ENCODE data around the gene INPP5A.
"Not testable (repeated sequence)": the region's sequence is repeated elsewhere in the genome, so short reads cannot be mapped to it uniquely, and the experiment has no call there.

The INPP5A gene, protein sequence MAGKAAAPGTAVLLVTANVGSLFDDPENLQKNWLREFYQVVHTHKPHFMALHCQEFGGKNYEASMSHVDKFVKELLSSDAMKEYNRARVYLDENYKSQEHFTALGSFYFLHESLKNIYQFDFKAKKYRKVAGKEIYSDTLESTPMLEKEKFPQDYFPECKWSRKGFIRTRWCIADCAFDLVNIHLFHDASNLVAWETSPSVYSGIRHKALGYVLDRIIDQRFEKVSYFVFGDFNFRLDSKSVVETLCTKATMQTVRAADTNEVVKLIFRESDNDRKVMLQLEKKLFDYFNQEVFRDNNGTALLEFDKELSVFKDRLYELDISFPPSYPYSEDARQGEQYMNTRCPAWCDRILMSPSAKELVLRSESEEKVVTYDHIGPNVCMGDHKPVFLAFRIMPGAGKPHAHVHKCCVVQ

DNA sequence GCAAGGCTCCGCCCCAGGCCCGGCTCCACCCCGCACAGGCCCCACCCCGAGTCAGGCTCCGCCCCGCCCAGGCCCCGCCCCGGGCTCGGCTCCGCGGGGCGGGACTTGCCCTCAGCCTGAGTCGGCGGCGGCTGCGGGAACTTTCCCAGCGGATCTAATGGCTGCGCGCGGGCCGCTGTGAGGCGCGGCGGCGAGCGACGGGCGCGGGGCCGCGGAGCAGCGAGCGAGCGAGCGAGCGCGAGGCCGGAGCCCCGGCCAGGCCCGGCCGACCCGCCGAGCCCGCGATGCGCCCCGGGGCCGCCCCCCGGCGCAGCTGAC lies at the start of gene INPP5A:
Gene INPP5A (plus strand): TSS at position 104 of the 318 bp plus-strand sequence. CDS start 310 bp downstream, outside the sequence.
- DNase-seq (ENCODE audit: low read depth): no peak

DNA sequence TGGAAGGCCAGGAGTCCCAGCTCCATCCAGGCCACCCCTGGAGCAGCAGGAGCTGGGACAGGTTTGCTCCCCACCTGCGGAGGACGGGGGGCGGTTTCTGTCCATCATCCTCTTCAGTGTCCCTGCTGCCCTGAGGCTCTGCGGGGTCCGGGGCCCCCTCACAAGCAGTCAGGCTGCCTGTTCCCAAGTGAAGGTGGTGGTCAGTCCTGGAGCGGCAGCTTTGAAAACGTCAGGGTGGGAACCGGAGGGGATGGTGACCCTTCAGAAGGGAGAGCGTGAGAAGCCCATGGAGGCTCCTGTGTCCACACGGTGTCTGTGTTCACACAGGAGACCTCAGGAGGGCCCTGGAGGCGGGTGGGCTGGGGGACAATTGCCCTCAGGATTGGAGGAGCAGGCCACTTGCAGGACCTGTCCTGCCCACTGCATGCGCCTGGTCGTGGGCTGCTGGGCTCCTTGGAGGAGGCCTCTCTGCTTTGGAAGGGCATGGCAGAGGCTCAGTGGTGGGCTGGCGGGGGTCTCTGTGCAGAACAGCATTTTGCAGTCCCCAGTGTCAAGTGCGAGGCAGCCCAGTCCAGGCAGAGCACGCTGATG lies 49.3 kb upstream of the INPP5A start:
- DNase-seq (ENCODE audit: low read depth): no peak

DNA sequence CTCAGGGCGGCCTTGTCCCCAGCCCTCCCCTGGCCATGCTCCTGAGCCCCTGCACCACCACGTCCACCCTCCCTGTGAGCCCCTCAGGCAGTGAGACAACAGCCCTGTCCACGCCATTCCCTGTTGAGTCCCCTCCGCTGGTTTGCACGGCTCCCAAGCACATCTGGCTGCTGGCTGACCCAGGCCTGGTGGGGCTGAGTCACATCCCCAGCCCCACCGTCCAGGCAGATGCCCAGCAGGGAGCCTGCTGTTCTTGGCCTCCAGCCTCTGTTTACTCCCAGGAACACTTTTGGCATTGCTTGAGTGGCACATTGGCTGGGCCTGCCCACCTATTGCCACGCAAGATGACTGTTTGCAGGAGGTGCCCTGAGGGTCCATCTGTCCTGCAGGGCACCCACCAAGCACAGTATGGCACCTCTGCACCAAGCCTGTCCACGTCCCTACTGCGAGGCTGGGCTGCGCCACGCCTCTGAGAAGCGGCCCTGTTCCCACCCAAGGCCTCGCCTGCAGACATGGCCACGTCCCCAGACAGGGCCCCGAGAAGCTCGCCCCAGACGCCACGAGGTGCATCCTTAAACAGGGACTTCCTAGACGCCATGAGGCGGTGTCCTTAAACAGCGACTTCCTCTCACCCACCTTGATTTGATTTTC lies 48.4 kb upstream of the INPP5A start:
- DNase-seq (ENCODE audit: low read depth): no peak

GRCh38 chr10:132489704-132490534 lies 47.7 kb upstream of the INPP5A start:
- DNase-seq (ENCODE audit: low read depth): no peak

DNA sequence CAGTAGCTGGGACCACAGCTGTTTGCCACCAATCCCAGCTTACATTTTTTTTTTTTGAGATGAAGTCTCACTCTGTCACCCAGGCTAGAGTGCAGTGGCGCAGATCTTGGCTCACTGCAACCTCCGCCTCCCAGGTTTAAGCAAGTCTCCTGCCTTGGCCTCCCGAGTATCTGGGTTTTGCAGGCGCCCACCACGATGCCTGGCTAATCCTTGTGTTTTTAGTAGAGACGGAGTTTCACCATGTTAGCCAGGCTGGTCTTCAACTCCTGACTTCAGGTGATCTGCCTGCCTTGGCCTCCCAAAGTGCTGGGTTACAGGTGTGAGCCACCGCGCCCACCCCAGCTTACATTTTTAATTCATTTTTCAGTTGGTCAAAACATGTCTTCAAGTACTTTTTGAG lies 46.1 kb upstream of the INPP5A start:
- not testable (repeated sequence) for DNase-seq (ENCODE audit: low read depth)

DNA sequence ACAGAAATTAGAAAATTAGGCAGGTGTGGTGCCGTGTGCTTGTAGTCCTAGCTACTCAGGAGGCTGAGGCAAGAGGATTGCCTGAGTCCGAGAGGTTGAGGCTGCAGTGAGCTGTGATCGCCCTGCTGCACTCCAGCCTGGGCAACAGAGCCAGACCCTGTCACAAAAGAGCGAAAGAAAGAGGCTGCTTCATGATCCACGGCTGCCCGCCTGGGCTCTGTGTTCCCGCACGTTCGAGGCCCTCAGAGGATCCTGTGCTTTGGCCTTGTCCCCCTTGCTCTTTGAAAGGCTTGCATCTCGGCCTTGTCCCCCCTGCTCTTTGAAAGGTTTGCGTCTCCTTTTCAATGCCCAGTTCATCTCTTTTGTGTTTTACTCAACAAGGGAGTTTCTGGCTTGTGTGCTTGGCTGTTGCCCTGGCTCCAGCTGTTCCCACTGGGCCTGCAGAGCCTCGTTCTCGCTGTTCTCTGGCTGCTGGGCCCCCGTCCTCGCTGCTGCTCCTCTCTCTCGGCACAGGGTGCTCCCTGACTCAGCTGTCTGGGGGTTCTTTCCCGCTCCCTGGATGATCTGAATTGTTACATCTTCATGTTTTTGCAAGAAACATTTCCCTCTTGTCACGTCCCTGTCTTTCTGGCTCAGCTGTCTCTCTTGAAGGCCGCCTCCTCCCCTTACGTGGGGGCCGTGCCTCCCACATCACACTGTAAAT lies 45.1 kb upstream of the INPP5A start:
- DNase-seq (ENCODE audit: low read depth): no peak

DNA sequence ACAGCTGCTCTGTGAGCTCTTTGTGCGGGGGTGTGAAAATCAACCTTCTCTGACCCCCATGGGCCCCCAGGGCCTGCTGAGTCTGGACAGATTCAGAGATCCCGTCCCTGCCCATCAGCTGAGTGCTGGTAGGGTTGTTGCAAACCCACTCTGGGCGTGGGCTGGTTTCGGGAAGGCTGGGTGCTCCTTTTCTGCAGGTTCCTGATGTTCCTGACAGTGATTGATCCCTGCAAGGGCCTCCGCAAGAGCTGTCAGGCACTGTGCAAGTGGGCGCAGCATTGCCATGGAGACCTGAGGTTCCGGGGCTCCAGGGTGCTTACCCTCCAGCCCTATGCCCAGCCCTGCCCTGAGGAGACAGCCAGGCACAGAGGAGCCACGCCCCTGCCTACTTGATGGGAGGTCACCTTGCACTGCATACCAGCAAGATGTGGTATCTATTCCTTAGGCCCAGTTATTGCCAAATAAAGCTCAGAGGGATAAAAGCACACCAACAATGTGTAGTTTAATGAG lies 44.3 kb upstream of the INPP5A start:
- DNase-seq (ENCODE audit: low read depth): no peak

GRCh38 chr10:132493756-132494290 lies 43.8 kb upstream of the INPP5A start:
- no peak for DNase-seq (ENCODE audit: low read depth)

DNA sequence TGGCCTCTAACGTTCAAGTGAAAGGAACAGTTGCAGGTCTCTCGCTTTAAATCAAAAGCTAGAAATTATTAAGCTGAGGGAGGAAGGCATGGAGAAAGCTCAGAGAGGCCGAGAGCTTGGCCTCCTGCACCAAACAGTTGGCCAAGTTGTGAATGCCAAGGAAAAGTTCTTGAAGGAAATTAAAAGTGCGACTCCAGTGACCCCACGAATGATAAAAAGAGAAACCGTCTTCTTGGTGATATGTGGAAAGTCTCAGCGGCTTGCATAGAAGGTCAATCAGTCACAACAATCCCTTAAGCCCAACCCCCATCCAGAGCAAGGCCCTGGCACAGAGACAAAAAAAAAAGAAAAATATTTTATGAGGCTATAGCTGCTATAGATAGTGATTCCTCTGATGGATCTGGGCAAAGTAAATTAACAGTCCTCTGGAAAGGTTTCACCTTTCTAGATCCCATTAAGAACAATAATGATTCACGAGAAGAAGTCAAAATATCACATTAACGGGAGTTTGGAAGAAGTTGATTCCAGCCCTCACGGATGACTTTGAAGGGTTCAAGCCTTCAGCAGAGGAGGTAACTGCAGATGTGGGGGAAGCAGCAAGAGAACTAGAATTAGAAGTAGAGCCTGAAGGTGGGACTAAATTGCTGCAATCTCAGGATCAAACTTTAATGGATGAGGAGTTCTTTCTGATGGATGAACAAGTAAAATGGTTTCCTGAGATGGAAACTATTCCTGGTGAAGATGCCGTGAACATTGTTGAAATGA lies 42.5 kb upstream of the INPP5A start:
- DNase-seq (ENCODE audit: low read depth): no peak

DNA sequence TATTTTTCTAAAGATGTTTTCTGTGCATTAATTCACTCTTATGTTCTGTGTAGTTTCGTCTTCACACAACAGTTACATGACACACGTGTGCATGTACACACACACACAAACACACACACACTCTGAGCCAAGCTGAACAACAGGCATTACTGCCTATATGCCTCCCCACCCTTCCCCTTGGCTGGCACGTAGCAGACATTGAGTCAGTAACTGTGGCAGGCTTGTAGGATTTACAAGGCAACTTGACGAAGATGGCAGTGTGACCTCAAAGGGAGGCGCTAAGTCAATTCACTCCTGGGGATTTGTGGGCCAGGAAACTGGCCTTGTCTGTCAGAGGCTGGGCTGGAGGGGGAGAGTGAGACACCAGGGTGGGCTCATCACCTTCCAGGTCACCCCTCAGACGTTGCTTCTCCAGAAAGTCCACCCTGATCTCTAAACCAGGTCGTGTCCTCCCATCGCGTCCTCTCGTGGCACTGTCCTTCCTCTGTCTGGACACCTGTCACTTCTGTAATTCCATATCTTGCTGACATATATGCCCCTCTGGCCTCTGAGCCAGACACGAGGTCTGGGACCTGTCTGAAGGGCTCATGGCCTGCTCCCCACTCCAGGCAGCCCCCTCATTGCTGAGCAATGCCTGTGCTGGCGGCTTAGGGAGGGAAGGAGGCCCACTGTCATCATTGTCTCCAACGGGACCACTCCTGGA lies 41.1 kb upstream of the INPP5A start:
- DNase-seq (ENCODE audit: low read depth): no peak

DNA sequence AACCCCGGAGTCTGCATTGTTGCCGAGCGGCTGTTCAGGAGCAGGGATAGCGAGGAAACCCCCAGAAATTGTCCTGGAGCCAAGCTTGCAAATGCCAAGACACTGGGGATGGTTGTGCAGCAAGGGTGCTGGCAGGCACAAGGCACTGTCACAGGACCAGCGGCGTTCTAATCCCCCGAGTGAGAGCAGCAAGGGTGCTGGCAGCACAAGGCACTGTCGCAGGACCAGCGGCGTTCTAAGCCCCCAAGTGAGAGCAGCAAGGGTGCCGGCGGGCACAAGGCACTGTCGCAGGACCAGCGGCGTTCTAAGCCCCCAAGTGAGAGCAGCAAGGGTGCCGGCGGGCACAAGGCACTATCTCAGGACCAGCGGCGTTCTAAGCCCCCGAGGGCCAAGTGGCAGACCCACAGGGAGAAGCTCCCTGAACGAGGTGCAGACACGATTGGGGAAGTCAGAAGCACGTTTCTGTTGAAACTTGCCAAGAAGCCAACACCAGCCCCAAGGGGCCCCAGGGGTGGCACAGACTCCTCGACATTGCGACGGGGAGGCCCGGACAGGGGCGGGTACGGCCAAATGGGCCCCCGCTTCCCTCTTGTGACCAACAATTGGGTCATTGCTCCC lies 40.4 kb upstream of the INPP5A start:
- DNase-seq (ENCODE audit: low read depth): no peak

DNA sequence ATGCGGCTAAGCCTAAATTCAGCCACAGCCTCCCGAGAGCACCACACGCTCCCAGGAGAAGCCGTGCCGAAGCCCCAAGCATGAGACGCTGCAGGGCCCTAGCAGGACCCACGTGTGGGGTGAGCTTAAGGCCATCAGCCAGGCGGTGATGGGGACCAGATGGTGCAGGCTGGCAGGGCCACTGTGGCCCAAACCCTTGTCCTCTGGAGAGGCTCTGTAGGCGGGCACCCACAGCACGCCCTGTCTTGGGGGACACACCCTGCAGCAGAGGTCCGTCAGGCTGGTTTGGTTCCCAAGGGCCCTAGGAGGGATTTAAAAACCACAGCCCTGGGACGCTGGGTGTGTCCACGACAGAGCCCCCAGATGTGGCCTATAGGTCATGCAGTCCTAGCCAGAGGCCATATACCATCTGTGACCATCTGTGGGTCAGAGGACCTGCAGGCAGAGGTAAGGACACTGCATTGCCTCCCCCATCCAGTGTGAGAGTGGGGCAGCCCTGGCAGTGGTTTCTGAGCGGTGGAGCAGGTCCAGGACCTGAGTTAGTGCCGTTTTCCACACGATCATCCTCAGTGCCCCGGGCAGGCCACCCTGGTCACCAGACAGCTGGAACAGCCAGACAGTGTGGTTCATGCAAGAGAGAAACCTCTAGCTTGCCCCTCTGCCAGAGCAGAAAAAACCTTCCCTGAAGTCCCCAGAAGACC lies 39.6 kb upstream of the INPP5A start:
- DNase-seq (ENCODE audit: low read depth): no peak

- no peak for DNase-seq (ENCODE audit: low read depth)
Measured at GRCh38 chr10:132498562-132499366, 38.8 kb upstream of the INPP5A start.

DNA sequence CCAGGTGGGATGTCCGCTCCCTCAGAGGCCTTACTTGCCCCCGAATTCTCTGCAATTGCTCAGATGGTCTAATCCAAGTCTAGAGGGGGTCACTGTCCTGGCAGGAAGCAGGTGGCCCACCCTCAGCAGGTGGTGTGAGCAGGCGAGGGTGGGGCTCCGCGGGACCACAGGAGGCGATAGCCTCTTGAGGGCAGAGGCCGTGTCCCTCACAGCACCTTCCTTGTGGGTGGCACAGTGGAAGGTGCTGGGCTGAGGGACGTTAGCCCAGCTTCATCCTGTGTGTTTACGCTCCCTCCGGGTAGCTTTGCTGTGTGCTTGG lies 38.3 kb upstream of the INPP5A start:
- no peak for DNase-seq (ENCODE audit: low read depth)

DNA sequence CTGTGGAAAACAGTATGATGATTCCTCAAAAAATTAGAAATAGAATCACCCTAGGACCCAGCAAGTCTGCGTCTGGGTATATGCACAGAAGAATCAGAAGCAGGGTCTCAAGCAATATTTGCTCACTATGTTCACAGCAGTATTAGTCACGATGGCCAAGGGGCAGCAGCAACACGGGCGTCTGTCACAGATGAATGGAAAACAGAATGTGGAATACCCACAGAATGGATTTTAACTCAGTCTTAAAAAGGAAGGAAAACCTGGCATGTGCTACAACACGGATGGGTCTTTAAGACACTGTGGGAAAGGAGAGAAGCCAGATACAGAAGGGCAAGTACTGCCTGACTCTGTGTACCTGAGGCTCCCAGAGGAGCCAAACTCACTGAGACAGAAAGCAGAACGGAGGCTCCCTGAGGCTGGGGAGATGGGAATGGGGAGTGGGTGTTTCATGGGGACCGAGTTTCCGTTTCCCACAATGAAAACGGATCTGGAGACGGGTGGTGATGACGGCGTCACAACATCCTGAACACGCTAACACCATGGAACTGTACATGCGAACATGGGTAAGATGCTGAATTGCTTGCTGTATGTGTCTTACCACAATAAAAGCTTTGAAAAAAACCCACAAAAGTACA lies 36.7 kb upstream of the INPP5A start:
- DNase-seq (ENCODE audit: low read depth): no peak

GRCh38 chr10:132502544-132503300 lies 34.9 kb upstream of the INPP5A start:
- no peak for DNase-seq (ENCODE audit: low read depth)

Measured in activated T-cell treated with anti-CD3 and anti-CD28 coated beads for 48 hours (primary cell).